SK-N-SH (cell line): ENCODE results near the gene CA10. TPM values are rescaled to one million over a fixed set of nuclear protein-coding genes. Genes with fewer than 3 reads are reported as not detected.

ENCODE experiments used
- CTCF ChIA-PET: fragments of 300-600, 350-600 bp; formaldehyde crosslinking; extraction: SDS; loops from one replicate; lab custom pipeline; 2021; lab: Yijun Ruan, JAX
- POLR2A ChIA-PET: fragments of 350-600 bp; sonication (Branson Sonifier 250); formaldehyde crosslinking; extraction: SDS; loops from one replicate; lab custom pipeline; 2020; ENCODE audit warnings: antibody characterized with exemption, inconsistent platforms; lab: Yijun Ruan, JAX
- DNase-seq: peaks from one replicate; pipeline ENCODE4 v3.0.0; 2012
- H2AFZ ChIP-seq: fragments of 200-600 bp; sonication (generic); 2 replicates; pipeline ENCODE4 v1.8.1; 2016; ENCODE audit warnings: antibody characterized with exemption, mild to moderate bottlenecking, low read depth
- H3F3A ChIP-seq: fragments of 200-600 bp; sonication (generic); replicated peaks from 2 replicates; pipeline ENCODE3; 2016; ENCODE audit warnings: antibody characterized with exemption, mild to moderate bottlenecking; ENCODE audit not compliant: insufficient read depth
- H3K27ac ChIP-seq, 2 experiments: fragments of 200-500 bp in 1 of 2; fragments of 200-600 bp in 1 of 2; sonication (Bioruptor generic) in 1 of 2; sonication (generic), shearing (Covaris generic) in 1 of 2; 2 replicates each; pipeline versions ENCODE4 v1.5.1 to v1.6.1; 2014 to 2016; ENCODE audit warnings: low read depth in 2 of 2, inconsistent platforms in 1 of 2, low read length in 1 of 2, mild to moderate bottlenecking in 1 of 2, mixed read lengths in 1 of 2
- H3K27me3 ChIP-seq: fragments of 200-600 bp; sonication (generic), shearing (Covaris generic); 2 replicates; pipeline ENCODE4 v1.6.1; 2016; ENCODE audit warnings: mixed run types; ENCODE audit not compliant: insufficient read depth
- H3K36me3 ChIP-seq, 2 experiments: fragments of 200-500 bp in 1 of 2; fragments of 200-600 bp in 1 of 2; sonication (Bioruptor generic) in 1 of 2; sonication (generic) in 1 of 2; replicated peaks in 1 of 2; 2 replicates each; pipeline versions ENCODE3 to v1.5.1; 2014 to 2016; ENCODE audit warnings: low read length in 1 of 2, mild to moderate bottlenecking in 1 of 2; ENCODE audit not compliant: insufficient read depth in 2 of 2, control insufficient read depth in 1 of 2
- H3K4me1 ChIP-seq, 2 experiments: fragments of 200-500 bp in 1 of 2; fragments of 200-600 bp in 1 of 2; sonication (Bioruptor generic) in 1 of 2; sonication (generic), shearing (Covaris generic) in 1 of 2; 2 replicates each; pipeline versions ENCODE4 v1.5.1 to v1.6.1; 2014 to 2016; ENCODE audit warnings: low read depth in 1 of 2, low read length in 1 of 2, mixed run types in 1 of 2; ENCODE audit not compliant: insufficient read depth in 2 of 2, control insufficient read depth in 1 of 2
- H3K4me2 ChIP-seq: fragments of 200-600 bp; sonication (generic), shearing (Covaris generic); 2 replicates; pipeline ENCODE4 v1.6.1; 2017; ENCODE audit warnings: mixed run types
- H3K4me3 ChIP-seq, 2 experiments: fragments of 200-500 bp in 1 of 2; fragments of 200-600 bp in 1 of 2; sonication (Bioruptor generic) in 1 of 2; sonication (generic), shearing (Covaris generic) in 1 of 2; 2 replicates each; pipeline versions ENCODE4 v1.5.1 to v1.8.1; 2014 to 2016; ENCODE audit warnings: low read depth in 2 of 2, inconsistent platforms in 1 of 2, low read length in 1 of 2, mild to moderate bottlenecking in 1 of 2, mixed read lengths in 1 of 2, moderate library complexity in 1 of 2
- H3K79me2 ChIP-seq: fragments of 200-600 bp; sonication (generic); 2 replicates; pipeline ENCODE4 v1.8.1; 2017; ENCODE audit warnings: mild to moderate bottlenecking; ENCODE audit not compliant: insufficient read depth
- H3K9ac ChIP-seq: fragments of 200-600 bp; sonication (generic); 2 replicates; pipeline ENCODE4 v1.6.1; 2017; ENCODE audit warnings: mixed run types
- H3K9me2 ChIP-seq: fragments of 200-600 bp; sonication (generic); 2 replicates; pipeline ENCODE4 v1.6.1; 2017; ENCODE audit warnings: mixed run types
- H3K9me3 ChIP-seq: fragments of 200-600 bp; sonication (generic); 2 replicates; pipeline ENCODE4 v1.6.1; 2017; ENCODE audit warnings: mixed run types, mild to moderate bottlenecking, moderate library complexity
- H4K20me1 ChIP-seq: fragments of 200-600 bp; sonication (generic); 2 replicates; pipeline ENCODE4 v1.6.1; 2017; ENCODE audit warnings: mild to moderate bottlenecking, mixed run types; ENCODE audit not compliant: insufficient read depth
- EZH2phosphoT487 ChIP-seq: fragments of 200-600 bp; sonication (generic); IDR thresholded peaks from 2 replicates; pipeline ENCODE4 v1.6.1; 2017; ENCODE audit warnings: low read depth, mixed run types, mild to moderate bottlenecking, antibody characterized with exemption, moderate library complexity, borderline replicate concordance
- FOSL2 ChIP-seq: IDR thresholded peaks from 2 replicates; pipeline ENCODE4 v1.4.0; 2012; ENCODE audit warnings: low read depth, mild to moderate bottlenecking, moderate library complexity, borderline replicate concordance
- FOXJ3 ChIP-seq: sonication (generic); formaldehyde crosslinking; IDR thresholded peaks from 2 replicates; pipeline ENCODE4 v1.5.1; 2020; ENCODE audit warnings: mild to moderate bottlenecking, missing genetic modification reagents
- GABPA ChIP-seq: IDR thresholded peaks from 2 replicates; pipeline ENCODE4 v1.4.0; 2012; ENCODE audit warnings: low read depth, mild to moderate bottlenecking
- MEF2A ChIP-seq: IDR thresholded peaks from 2 replicates; pipeline ENCODE4 v1.4.0; 2012; ENCODE audit warnings: low read depth, borderline replicate concordance
- NFIC ChIP-seq: IDR thresholded peaks from 2 replicates; pipeline ENCODE4 v1.4.0; 2012; ENCODE audit warnings: borderline replicate concordance
- POLR2AphosphoS5 ChIP-seq: IDR thresholded peaks from 2 replicates; pipeline ENCODE4 v1.6.1; 2012; ENCODE audit warnings: low read depth, low read length
- RAD21 ChIP-seq: IDR thresholded peaks from 2 replicates; pipeline ENCODE4 v1.6.1; 2012; ENCODE audit warnings: mild to moderate bottlenecking, low read length
- RCOR1 ChIP-seq: fragments of 150-350 bp; IDR thresholded peaks from 2 replicates; pipeline ENCODE4 v1.6.1; 2017; ENCODE audit warnings: antibody characterized with exemption, low read length
- RFX5 ChIP-seq: IDR thresholded peaks from 2 replicates; pipeline ENCODE4 v1.6.1; 2012; ENCODE audit warnings: mild to moderate bottlenecking, improper control_type of control experiment, low read length
- RXRA ChIP-seq: IDR thresholded peaks from 2 replicates; pipeline ENCODE4 v1.4.0; 2012; ENCODE audit warnings: low read depth, mild to moderate bottlenecking, borderline replicate concordance
- TCF12 ChIP-seq: IDR thresholded peaks from 2 replicates; pipeline ENCODE4 v1.4.0; 2012
- TEAD4 ChIP-seq: IDR thresholded peaks from 2 replicates; pipeline ENCODE4 v1.4.0; 2012; ENCODE audit warnings: mild to moderate bottlenecking, borderline replicate concordance; ENCODE audit not compliant: insufficient read depth
- YY1 ChIP-seq: IDR thresholded peaks from 2 replicates; pipeline ENCODE4 v1.4.0; 2012; ENCODE audit warnings: low read depth, mild to moderate bottlenecking
- WGBS: methylation state at CpG from one replicate; pipeline ENCODE4 v1.1.6; 2017; ENCODE audit warnings: low lambda C conversion rate; 5-methylcytosine and 5-hydroxymethylcytosine counted together
- polyA plus RNA-seq, 3 experiments: library from polyadenylated mRNA; depleted of rRNA; stranded (reverse); fragments of >200 nt; gene quantifications; 2 replicates each; pipeline ENCODE4 v1.2.3, GENCODE V29; 2012
- TF ChIP-seq, protein P1 (sequence below): IDR thresholded peaks from 2 replicates; pipeline ENCODE4 v1.4.0; 2012; ENCODE audit warnings: low read depth
- TF ChIP-seq, protein P2 (sequence below): IDR thresholded peaks from 2 replicates; pipeline ENCODE4 v1.6.1; 2012; ENCODE audit warnings: mild to moderate bottlenecking, low read depth, low read length, moderate library complexity
- TF ChIP-seq, protein P3 (sequence below): fragments of 200-600 bp; sonication (generic); IDR thresholded peaks from 2 replicates; pipeline ENCODE4 v1.6.1; 2017; ENCODE audit warnings: antibody characterized with exemption, mild to moderate bottlenecking, moderate library complexity
- TF ChIP-seq, protein P4 (sequence below): IDR thresholded peaks from 2 replicates; pipeline ENCODE4 v1.4.0; 2012; ENCODE audit warnings: low read depth, borderline replicate concordance

Gene CA10
- polyA plus RNA-seq, 1 of the 3 experiments (the other 2 are of a cell fraction), result not detected

DNA sequence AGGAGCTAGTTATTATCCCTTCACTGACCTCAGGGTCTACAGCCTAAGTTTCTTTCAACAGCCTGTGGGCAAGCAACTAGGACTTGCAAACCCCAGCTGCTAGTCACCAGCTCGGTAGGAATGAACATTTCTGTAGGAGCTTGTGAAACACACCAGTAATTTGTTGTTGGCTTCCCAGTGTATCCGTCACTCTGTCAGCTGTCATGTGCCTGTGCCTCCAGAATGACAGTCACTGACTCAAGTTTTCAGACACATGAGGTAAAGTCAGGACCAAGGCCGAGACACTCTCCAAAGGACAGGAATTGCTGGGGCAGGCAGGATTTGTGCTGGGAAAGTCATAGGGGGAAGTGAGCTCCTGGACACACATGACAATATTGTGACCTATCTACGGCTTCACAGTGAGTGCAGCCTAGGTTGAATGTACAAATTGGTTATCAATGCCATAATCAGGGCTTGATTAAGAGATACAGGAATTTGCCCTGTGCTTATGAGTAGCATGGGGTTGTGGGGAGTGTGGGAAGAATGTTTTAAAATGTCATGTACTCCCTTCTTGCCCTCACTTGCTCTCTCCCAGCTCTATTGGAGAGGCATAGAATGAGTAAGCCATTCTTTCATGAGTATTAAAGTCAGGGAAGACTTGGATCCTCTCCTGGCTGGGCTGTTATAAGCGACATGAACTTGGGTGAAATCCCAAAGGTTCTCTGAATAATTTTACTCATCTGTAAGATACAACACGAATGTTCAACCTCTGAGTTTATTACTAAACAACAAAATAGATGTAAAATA, 506.8 kb downstream of the CA10 start:
- no peaks in the 10 kb centered on the region for H3F3A ChIP-seq
- H3K36me3 ChIP-seq, result no peaks in the 10 kb centered on the region
- DNase-seq, result no peak
- no peak overlapping the region for H2AFZ ChIP-seq
- H3K79me2 ChIP-seq, result no peaks in the 10 kb centered on the region
- H4K20me1 ChIP-seq, result no peaks in the 10 kb centered on the region
- no peaks in the 10 kb centered on the region for H3K9me2 ChIP-seq
- TF ChIP-seq RAD21 (no peak), GABPA (no peak), TCF12 (no peak), EZH2phosphoT487 (no peak), POLR2AphosphoS5 (no peak), YY1 (no peak), FOSL2 (no peak), RFX5 (no peak), MEF2A (no peak), RXRA (no peak), FOXJ3 (CRISPR knock-in tag) (no peak), NFIC (no peak), TEAD4 (no peak), RCOR1 (no peak)
- TF ChIP-seq, protein P1, sequence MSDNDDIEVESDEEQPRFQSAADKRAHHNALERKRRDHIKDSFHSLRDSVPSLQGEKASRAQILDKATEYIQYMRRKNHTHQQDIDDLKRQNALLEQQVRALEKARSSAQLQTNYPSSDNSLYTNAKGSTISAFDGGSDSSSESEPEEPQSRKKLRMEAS, result no peak
- TF ChIP-seq, protein P2, sequence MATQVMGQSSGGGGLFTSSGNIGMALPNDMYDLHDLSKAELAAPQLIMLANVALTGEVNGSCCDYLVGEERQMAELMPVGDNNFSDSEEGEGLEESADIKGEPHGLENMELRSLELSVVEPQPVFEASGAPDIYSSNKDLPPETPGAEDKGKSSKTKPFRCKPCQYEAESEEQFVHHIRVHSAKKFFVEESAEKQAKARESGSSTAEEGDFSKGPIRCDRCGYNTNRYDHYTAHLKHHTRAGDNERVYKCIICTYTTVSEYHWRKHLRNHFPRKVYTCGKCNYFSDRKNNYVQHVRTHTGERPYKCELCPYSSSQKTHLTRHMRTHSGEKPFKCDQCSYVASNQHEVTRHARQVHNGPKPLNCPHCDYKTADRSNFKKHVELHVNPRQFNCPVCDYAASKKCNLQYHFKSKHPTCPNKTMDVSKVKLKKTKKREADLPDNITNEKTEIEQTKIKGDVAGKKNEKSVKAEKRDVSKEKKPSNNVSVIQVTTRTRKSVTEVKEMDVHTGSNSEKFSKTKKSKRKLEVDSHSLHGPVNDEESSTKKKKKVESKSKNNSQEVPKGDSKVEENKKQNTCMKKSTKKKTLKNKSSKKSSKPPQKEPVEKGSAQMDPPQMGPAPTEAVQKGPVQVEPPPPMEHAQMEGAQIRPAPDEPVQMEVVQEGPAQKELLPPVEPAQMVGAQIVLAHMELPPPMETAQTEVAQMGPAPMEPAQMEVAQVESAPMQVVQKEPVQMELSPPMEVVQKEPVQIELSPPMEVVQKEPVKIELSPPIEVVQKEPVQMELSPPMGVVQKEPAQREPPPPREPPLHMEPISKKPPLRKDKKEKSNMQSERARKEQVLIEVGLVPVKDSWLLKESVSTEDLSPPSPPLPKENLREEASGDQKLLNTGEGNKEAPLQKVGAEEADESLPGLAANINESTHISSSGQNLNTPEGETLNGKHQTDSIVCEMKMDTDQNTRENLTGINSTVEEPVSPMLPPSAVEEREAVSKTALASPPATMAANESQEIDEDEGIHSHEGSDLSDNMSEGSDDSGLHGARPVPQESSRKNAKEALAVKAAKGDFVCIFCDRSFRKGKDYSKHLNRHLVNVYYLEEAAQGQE, result no peak
- TF ChIP-seq, protein P3, sequence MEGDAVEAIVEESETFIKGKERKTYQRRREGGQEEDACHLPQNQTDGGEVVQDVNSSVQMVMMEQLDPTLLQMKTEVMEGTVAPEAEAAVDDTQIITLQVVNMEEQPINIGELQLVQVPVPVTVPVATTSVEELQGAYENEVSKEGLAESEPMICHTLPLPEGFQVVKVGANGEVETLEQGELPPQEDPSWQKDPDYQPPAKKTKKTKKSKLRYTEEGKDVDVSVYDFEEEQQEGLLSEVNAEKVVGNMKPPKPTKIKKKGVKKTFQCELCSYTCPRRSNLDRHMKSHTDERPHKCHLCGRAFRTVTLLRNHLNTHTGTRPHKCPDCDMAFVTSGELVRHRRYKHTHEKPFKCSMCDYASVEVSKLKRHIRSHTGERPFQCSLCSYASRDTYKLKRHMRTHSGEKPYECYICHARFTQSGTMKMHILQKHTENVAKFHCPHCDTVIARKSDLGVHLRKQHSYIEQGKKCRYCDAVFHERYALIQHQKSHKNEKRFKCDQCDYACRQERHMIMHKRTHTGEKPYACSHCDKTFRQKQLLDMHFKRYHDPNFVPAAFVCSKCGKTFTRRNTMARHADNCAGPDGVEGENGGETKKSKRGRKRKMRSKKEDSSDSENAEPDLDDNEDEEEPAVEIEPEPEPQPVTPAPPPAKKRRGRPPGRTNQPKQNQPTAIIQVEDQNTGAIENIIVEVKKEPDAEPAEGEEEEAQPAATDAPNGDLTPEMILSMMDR, result no peak
- TF ChIP-seq, protein P4, sequence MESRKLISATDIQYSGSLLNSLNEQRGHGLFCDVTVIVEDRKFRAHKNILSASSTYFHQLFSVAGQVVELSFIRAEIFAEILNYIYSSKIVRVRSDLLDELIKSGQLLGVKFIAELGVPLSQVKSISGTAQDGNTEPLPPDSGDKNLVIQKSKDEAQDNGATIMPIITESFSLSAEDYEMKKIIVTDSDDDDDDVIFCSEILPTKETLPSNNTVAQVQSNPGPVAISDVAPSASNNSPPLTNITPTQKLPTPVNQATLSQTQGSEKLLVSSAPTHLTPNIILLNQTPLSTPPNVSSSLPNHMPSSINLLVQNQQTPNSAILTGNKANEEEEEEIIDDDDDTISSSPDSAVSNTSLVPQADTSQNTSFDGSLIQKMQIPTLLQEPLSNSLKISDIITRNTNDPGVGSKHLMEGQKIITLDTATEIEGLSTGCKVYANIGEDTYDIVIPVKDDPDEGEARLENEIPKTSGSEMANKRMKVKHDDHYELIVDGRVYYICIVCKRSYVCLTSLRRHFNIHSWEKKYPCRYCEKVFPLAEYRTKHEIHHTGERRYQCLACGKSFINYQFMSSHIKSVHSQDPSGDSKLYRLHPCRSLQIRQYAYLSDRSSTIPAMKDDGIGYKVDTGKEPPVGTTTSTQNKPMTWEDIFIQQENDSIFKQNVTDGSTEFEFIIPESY, result no peak
- H3K4me3 ChIP-seq, result no peak overlapping the region
- no peak overlapping the region for H3K9ac ChIP-seq
- H3K27me3 ChIP-seq, result no peaks in the 10 kb centered on the region
- no peak overlapping the region for H3K4me2 ChIP-seq
- H3K4me1 ChIP-seq, result peaks cover 0 to 8% of the 10 kb centered on the region in 2 experiments; a peak in 2 of 4 replicates
- CTCF ChIA-PET, result interaction anchor here (1.3 to 1.9 kb wide), 5 partner anchors 12 to 353 kb away, joined by 3 to 12 read pairs (median 4); no protein-coding TSS in a partner anchor
- POLR2A ChIA-PET, result no interaction called here
- 23% methylated on average over 6 of the region's 6 CpGs for WGBS
- H3K9me3 ChIP-seq, result no peaks in the 10 kb centered on the region
- H3K27ac ChIP-seq, result no peak overlapping the region
